HUES6 (cell line): ENCODE data around the gene HOOK2.
A peak's percentile ranks its signal among the peaks of the same experiment; 100 is the strongest.
"Not testable (repeated sequence)": the region's sequence is repeated elsewhere in the genome, so short reads cannot be mapped to it uniquely, and the experiment has no call there.

Experiments used
- H3K27ac ChIP-seq: 2 replicates; pipeline ENCODE4 v1.7.0; 2013; ENCODE audit warnings: low read depth, mild to moderate bottlenecking, low read length, inconsistent platforms
- H3K27me3 ChIP-seq: 2 replicates; pipeline ENCODE4 v1.6.1; 2013; ENCODE audit warnings: low read length; ENCODE audit not compliant: control insufficient read depth, insufficient read depth
- H3K36me3 ChIP-seq: 2 replicates; pipeline ENCODE4 v1.6.1; 2013; ENCODE audit warnings: low read length; ENCODE audit not compliant: control insufficient read depth, insufficient read depth
- H3K4me1 ChIP-seq: 2 replicates; pipeline ENCODE4 v1.6.1; 2013; ENCODE audit warnings: low read length; ENCODE audit not compliant: control insufficient read depth, insufficient read depth
- H3K4me3 ChIP-seq: 2 replicates; pipeline ENCODE4 v1.5.1; 2013; ENCODE audit warnings: low read depth, low read length
- H3K9ac ChIP-seq: one replicate; pipeline ENCODE4 v1.6.1; 2013; ENCODE audit warnings: mild to moderate bottlenecking, low read length
- H3K9me3 ChIP-seq: 2 replicates; pipeline ENCODE4 v1.6.1; 2013; ENCODE audit warnings: low read depth, low read length; ENCODE audit not compliant: control insufficient read depth, insufficient read depth

HOOK2 gene

GRCh38 chr19:12723641-12724426 lies 51.5 kb downstream of the HOOK2 start, which contains the start of gene TNPO2:
TNPO2 (minus strand) TSS chr19:12723932; CDS start chr19:12720977, 2,955 bp downstream.
- Histone ChIP-seq H3K36me3 (peaks cover 15% of the 10 kb centered on the region), H3K9me3 (no peaks in the 10 kb centered on the region), H3K4me1 (peaks cover 8% of the 10 kb centered on the region; the same call in 1 of the 2 replicates), H3K4me3 (peak within 1 kb of the TSS; percentile 84), H3K27me3 (no peaks in the 10 kb centered on the region), H3K27ac (peak within 1 kb of the TSS; percentile 72), H3K9ac (peak within 1 kb of the TSS; percentile 92)

GRCh38 chr19:12723381-12723640 lies 52.0 kb downstream of the HOOK2 start:
- peak overlapping the region; percentile 72 for H3K27ac ChIP-seq
- H3K27me3 ChIP-seq: no peaks in the 10 kb centered on the region
- peaks cover 8% of the 10 kb centered on the region; the same call in 1 of the 2 replicates for H3K4me1 ChIP-seq
- H3K4me3 ChIP-seq: peak overlapping the region; percentile 84
- H3K9ac ChIP-seq: peak overlapping the region; percentile 92
- peaks cover 18% of the 10 kb centered on the region for H3K36me3 ChIP-seq
- H3K9me3 ChIP-seq: no peaks in the 10 kb centered on the region

DNA sequence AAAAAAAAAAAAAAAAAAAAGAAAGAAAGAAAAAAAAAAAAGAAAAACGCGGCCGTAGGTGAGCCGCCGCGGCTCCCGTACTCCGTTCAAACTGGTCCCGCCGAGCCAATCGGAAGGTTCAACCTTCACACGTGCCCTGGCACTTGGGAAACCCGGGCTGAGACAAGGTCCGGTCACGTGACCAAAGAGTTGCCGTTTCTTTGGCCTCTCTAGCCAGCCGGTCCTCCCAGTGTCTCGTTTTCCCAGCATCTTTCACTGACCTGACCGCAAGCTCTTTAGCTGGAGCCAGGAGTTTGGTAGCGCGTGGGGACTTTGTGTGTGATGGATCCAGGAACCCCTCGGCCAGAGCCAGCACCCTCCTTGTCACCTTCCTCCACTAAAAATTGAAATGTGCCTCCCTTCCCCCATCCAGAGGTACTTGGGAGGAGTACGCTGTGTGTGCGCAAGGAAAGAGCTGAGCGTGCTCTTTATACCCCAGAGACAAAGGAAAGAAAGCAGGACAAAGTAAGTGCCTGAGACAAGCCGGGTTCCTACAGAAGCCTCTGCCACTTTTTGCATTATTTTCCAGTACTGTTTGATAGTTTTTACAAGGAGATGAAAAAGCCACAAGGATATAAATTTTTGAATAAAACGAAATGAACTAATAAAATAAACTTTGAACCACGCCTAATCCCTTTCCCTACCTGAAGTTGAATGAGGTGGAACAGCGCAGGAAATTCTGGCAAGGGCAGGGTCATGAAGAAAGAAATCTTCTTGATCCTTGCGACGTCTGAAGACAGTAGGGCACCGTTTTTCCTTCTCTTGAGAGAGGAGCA lies 52.6 kb downstream of the HOOK2 start:
- peaks cover 17% of the 10 kb centered on the region for H3K36me3 ChIP-seq
- H3K27ac ChIP-seq: peak overlapping the region; percentile 72
- H3K4me1 ChIP-seq: peaks cover 8% of the 10 kb centered on the region; the same call in 1 of the 2 replicates
- peak overlapping the region; percentile 84 for H3K4me3 ChIP-seq
- peak overlapping the region; percentile 92 for H3K9ac ChIP-seq
- H3K9me3 ChIP-seq: no peaks in the 10 kb centered on the region
- H3K27me3 ChIP-seq: no peaks in the 10 kb centered on the region

DNA sequence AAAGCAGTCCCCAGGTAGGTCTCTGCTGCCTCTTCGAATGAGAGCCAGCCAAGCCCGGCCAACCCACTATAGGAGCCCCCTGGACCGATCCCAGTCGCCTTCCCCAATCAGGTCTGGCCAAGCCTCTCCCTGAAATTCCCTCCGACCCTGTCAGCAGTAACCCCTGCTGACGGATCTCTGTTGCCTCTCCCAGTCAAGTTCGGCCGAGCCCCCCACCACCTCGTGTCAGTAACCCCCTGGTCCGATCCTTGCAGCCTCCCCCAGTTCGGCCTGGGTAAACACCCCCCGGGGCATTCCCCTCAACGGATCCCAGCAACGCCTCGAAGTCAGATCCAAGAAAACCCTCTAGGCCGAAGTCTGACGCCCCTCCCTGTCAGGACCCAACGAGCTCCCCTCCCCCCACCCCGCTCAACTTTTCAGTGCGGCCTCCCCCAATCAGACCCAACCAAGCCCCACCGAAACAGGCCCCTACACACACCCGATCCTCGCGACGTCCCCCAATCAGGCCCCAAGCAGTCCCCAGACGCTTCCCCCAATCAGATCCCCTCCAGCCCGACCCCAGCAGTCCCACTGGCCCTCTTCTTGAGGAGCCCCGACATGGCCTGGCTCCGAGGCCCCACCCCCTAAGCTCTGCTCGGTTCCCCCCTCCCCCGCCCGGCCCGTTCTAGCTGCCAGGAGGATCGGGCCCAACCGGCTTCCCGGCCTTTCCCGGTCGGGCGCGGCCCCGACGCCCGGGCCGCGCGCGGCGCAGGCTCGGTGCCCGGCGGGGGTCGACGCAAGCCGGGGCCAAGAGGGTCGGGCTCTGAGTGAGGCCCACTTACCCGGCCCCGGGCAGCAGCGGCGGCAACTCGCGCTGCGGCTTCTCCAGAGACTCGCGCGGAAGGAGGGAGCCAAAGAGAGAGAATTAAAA lies 53.4 kb downstream of the HOOK2 start:
- peak overlapping the region; percentile 32; the same call in 1 of the 2 replicates for H3K27ac ChIP-seq
- no peaks in the 10 kb centered on the region for H3K27me3 ChIP-seq
- H3K4me3 ChIP-seq: peak overlapping the region; percentile 84
- no peaks in the 10 kb centered on the region for H3K9me3 ChIP-seq
- peaks cover 8% of the 10 kb centered on the region; the same call in 1 of the 2 replicates for H3K4me1 ChIP-seq
- peak overlapping the region; percentile 92 for H3K9ac ChIP-seq
- peaks cover 22% of the 10 kb centered on the region for H3K36me3 ChIP-seq

DNA sequence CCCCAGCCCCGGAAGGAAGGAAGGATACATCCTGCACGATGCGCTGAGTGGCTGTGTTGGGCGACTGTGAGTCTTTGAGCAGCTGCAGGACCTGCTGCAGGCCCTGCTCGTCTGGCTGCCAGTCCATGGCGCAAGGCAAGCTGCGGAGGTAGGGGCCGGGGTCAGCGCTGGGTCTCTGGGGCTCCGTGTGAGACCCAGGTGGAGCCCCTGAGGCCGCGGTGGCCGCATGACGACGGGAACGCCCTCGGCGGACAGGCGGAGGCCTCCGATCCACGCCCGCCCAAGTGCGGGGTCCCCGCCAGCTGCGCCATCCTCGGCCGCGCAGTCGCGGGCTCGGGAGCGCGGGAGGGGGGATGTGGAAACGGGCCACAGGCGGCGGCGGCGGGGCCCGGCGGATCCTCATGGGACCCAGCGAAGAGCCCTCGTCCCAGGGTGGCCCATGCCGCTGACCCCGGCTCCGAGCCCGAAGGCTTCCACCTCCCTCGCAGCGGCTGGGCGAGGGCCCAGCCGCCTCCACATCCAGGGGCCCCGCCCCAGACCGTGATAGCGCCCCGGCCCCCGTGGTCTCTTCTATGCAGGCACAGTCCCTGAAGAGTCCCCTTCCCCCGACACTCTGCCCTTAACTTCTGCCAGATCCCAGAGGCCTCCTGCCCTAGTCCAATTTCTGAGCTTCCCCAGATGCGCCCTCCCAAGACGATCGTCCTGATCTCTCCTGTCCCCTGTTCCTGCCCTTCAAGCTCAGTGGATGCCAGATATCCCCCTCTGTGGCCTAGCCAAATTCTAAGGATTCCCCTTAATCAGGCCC lies 54.3 kb downstream of the HOOK2 start:
- Histone ChIP-seq H3K4me3 (peak overlapping the region; percentile 84), H3K4me1 (peaks cover 4% of the 10 kb centered on the region; the same call in 1 of the 2 replicates), H3K27ac (peak overlapping the region; percentile 32; the same call in 1 of the 2 replicates), H3K9ac (peak overlapping the region; percentile 92), H3K9me3 (no peaks in the 10 kb centered on the region), H3K27me3 (no peaks in the 10 kb centered on the region), H3K36me3 (peaks cover 30% of the 10 kb centered on the region)

GRCh38 chr19:12720296-12720695 lies 55.1 kb downstream of the HOOK2 start:
- Histone ChIP-seq H3K27me3 (no peaks in the 10 kb centered on the region), H3K4me3 (peak overlapping the region; percentile 84), H3K27ac (no peak overlapping the region), H3K9ac (peak overlapping the region; percentile 92), H3K9me3 (no peaks in the 10 kb centered on the region), H3K36me3 (peaks cover 37% of the 10 kb centered on the region), H3K4me1 (peaks cover 4% of the 10 kb centered on the region; the same call in 1 of the 2 replicates)

DNA sequence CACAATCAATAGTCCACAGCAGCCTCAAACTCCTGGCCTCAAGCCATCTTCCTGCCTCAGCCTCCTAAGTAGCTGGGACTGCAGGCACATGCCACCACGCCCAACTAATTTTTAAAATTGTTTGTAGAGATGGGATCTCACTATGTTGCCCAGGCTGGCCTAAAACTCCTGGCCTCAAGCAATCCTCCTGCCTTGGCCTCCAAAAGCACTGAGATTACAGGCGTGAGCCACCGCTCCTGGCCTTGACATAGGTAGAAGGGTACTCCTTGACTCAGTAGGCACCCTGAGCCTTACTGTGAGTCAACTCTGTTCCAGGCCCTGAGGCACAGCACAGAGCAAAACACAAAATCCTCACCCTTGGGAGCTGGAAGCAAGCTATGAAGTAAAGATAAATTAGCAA lies 59.4 kb downstream of the HOOK2 start:
- Histone ChIP-seq H3K27ac (no peak overlapping the region), H3K36me3 (peaks cover 74% of the 10 kb centered on the region), H3K27me3 (no peaks in the 10 kb centered on the region), H3K4me3 (no peak overlapping the region), H3K9me3 (no peaks in the 10 kb centered on the region), H3K9ac (no peak overlapping the region), H3K4me1 (peaks cover 4% of the 10 kb centered on the region; the same call in 1 of the 2 replicates)

GRCh38 chr19:12715102-12715501 lies 60.2 kb downstream of the HOOK2 start:
- no peak overlapping the region for H3K4me3 ChIP-seq
- H3K27ac ChIP-seq: no peak overlapping the region
- H3K9ac ChIP-seq: no peak overlapping the region
- H3K4me1 ChIP-seq: no peaks in the 10 kb centered on the region
- H3K27me3 ChIP-seq: no peaks in the 10 kb centered on the region
- H3K36me3 ChIP-seq: peaks cover 83% of the 10 kb centered on the region
- H3K9me3 ChIP-seq: no peaks in the 10 kb centered on the region

DNA sequence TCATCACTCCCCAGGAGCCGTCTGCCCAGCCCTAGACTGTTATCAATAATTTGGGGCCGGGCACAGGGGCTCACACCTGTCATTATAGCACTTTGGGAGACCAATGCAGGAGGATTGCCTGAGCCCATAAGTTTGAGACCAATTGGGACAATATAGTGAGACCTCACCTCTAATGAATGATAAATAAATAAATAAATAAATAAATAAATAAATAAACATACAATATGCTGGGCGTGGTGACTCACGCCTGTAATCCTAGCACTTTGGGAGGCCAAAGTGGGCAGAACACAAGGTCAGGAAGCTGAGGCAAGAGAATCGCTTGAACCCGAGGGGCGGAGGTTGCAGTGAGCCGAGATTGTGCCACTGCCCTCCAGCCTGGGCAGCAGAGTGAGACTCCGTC lies 62.0 kb downstream of the HOOK2 start:
- H3K4me1 ChIP-seq, H3K27me3 ChIP-seq, H3K9ac ChIP-seq, H3K9me3 ChIP-seq, H3K27ac ChIP-seq, H3K4me3 ChIP-seq: not testable (repeated sequence)
- H3K36me3 ChIP-seq: peaks cover 87% of the 10 kb centered on the region
